Esophagus (tissue), 2 donors: ENCODE results near the gene LRRC7. TPM values are rescaled to one million over a fixed set of nuclear protein-coding genes. Genes with fewer than 3 reads are reported as not detected.

Source experiments
- H3K27ac ChIP-seq, 2 donors: one replicate each; pipeline ENCODE4 v1.5.1; 2013; ENCODE audit warnings: low read depth in 2 of 2, mild to moderate bottlenecking in 2 of 2, inconsistent platforms in 1 of 2, low read length in 1 of 2, moderate library complexity in 1 of 2
- H3K27me3 ChIP-seq, 2 donors: one replicate each; pipeline ENCODE4 v1.6.1; 2013; ENCODE audit warnings: low read length in 2 of 2, control low read depth in 1 of 2, mild to moderate bottlenecking in 1 of 2; ENCODE audit not compliant: insufficient read depth in 2 of 2, control insufficient read depth in 1 of 2
- H3K36me3 ChIP-seq, 2 donors: one replicate each; pipeline ENCODE4 v1.6.1; 2013; ENCODE audit warnings: low read length in 1 of 2; ENCODE audit not compliant: control insufficient read depth in 2 of 2, insufficient read depth in 2 of 2
- H3K4me1 ChIP-seq, 2 donors: one replicate each; pipeline ENCODE4 v1.6.1; 2013; ENCODE audit warnings: low read length in 1 of 2; ENCODE audit not compliant: control insufficient read depth in 2 of 2, insufficient read depth in 2 of 2
- H3K4me3 ChIP-seq, 2 donors: one replicate each; pipeline ENCODE4 v1.5.1; 2013; ENCODE audit warnings: low read length in 2 of 2, mild to moderate bottlenecking in 2 of 2, low read depth in 1 of 2, moderate library complexity in 1 of 2
- H3K9me3 ChIP-seq, 2 donors: one replicate each; pipeline ENCODE4 v1.6.1; 2013; ENCODE audit warnings: mild to moderate bottlenecking in 2 of 2, low read depth in 1 of 2, low read length in 1 of 2, moderate library complexity in 1 of 2; ENCODE audit not compliant: control insufficient read depth in 2 of 2, insufficient read depth in 1 of 2
- WGBS, 2 donors: extraction: QIAGEN DNeasy Blood & Tissue Kit; methylation state at CpG; one replicate each; pipeline ENCODE4 v1.1.7; 2013; 5-methylcytosine and 5-hydroxymethylcytosine counted together
- polyA plus RNA-seq, 2 donors: library from polyadenylated mRNA; stranded (reverse); fragments of 200-250 nt; gene quantifications; one replicate each; pipeline ENCODE4 v1.2.3, GENCODE V29; 2013
- donor health status: healthy with polysubstance abuse.
- donor health status: Bipolar disorder and iron deficiency.

The LRRC7 gene
- polyA plus RNA-seq, 2 donors: 0.07 to 0.12 TPM

DNA sequence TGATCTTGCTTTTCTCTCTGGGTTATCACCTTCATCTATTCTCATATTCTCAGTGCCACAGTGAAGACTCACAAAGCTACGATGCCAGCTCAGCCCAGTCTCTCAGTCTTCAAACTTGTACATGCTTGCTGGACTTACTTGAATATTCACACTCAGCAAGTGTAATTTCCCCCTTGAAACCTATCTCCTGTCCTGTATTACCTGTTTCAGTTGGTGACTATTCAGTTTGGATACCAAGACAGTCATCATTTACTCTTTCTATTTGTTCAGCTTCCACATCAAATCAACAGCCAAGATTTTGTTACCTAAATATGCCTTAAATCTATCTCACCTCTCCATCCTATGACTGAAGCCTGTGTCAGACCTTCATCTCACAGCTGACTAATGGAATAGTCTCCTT is 209.7 kb downstream of the LRRC7 start:
- no peaks in the 10 kb centered on the region for H3K9me3 ChIP-seq
- H3K4me3 ChIP-seq: no peak overlapping the region
- no peaks in the 10 kb centered on the region for H3K36me3 ChIP-seq
- 54 to 70% methylated on average over 1 of the region's 1 CpG for WGBS, 2 donors
- no peaks in the 10 kb centered on the region for H3K4me1 ChIP-seq
- no peak overlapping the region for H3K27ac ChIP-seq
- H3K27me3 ChIP-seq: no peaks in the 10 kb centered on the region

DNA sequence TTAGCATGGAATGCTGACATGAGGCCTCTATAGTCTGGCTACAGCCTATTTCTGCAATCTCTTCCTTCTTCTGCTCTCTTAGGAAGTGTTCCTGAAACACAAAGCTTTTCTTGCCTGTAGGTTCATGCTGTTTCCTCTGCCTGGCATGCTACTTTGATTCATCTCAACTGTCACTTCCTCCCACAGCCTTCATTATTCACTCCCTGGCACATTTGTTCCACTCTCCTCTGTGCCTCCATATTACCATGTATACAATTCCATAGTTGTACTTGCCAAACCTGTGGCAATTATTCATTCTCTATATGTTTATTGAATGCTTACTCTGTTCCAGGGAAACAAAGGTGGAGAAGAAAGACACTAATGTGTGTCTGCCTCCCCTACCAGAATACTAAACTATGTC is 210.2 kb downstream of the LRRC7 start:
- no peaks in the 10 kb centered on the region for H3K4me1 ChIP-seq
- H3K4me3 ChIP-seq: no peak overlapping the region
- H3K36me3 ChIP-seq: no peaks in the 10 kb centered on the region
- no peak overlapping the region for H3K27ac ChIP-seq
- no peaks in the 10 kb centered on the region for H3K27me3 ChIP-seq
- no peaks in the 10 kb centered on the region for H3K9me3 ChIP-seq

DNA sequence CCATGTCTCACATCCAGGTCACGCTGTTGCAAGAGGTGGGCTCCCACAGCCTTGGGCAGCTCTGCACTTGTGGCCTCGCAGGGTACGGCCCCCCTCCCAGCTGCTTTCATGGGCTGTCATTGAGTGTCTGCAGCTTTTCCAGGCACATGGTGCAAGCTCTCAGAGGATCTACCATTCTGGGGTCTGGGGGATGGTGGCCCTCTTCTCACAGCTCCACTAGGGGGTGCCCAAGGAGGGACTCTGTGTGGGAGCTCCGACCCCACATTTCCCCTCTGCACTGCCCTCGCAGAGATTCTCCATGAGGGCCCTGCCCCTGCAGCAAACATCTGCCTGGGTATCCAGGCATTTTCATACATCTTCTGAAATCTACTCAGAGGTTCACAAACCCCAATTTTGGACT is 219.4 kb downstream of the LRRC7 start:
- no peak overlapping the region for H3K27ac ChIP-seq
- no peaks in the 10 kb centered on the region for H3K9me3 ChIP-seq
- H3K36me3 ChIP-seq: no peaks in the 10 kb centered on the region
- WGBS, 2 donors: 62 to 81% methylated on average over 5 of the region's 5 CpGs
- no peak overlapping the region for H3K4me3 ChIP-seq
- H3K27me3 ChIP-seq: no peaks in the 10 kb centered on the region
- H3K4me1 ChIP-seq: no peaks in the 10 kb centered on the region

DNA sequence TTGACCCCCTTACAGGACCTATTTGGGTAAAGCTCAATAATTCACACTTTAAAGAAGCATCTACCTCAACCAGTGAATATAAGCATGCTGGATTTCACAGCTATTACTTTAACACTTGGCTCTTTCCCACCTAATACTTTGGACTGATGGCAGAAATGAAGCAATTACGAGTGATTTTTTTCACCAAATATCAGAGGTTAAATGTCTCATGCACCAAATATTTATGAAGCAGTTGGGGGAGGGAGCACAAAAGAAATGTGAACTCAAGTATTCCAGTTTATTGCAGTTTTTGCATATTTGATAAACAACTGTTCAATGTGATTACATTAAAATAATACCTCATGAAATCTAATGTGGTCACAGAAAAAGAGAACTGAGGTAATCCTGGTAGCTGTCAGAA is 223.6 kb downstream of the LRRC7 start:
- no peak overlapping the region for H3K4me3 ChIP-seq
- no peaks in the 10 kb centered on the region for H3K9me3 ChIP-seq
- H3K36me3 ChIP-seq: no peaks in the 10 kb centered on the region
- no peaks in the 10 kb centered on the region for H3K27me3 ChIP-seq
- 53 to 57% methylated on average over 1 of the region's 1 CpG for WGBS, 2 donors
- H3K27ac ChIP-seq: no peak overlapping the region
- no peaks in the 10 kb centered on the region for H3K4me1 ChIP-seq

DNA sequence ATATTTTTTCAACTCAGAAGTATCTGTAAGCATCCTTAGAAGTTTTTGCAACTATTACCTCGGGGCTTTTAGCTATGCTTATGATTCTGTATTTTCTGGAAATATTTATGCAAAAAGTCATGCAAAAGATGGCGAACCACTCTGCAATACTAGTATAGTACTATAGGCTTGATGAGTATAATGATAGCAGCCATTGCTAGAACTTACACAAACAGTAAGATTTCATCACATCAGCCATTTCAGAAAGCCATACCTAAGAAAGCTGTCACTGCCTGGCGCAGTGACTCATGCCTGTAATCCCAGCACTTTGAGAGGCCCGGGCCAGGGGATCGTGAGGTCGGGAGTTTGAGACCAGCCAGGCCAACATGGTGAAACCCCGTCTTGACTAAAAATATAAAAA is 227.1 kb downstream of the LRRC7 start:
- Histone ChIP-seq H3K4me1 (no peaks in the 10 kb centered on the region), H3K27ac (no peak overlapping the region), H3K4me3 (no peak overlapping the region), H3K27me3 (no peaks in the 10 kb centered on the region), H3K36me3 (no peaks in the 10 kb centered on the region), H3K9me3 (no peaks in the 10 kb centered on the region)
- WGBS, 2 donors: 86 to 87% methylated on average over 7 of the region's 7 CpGs

DNA sequence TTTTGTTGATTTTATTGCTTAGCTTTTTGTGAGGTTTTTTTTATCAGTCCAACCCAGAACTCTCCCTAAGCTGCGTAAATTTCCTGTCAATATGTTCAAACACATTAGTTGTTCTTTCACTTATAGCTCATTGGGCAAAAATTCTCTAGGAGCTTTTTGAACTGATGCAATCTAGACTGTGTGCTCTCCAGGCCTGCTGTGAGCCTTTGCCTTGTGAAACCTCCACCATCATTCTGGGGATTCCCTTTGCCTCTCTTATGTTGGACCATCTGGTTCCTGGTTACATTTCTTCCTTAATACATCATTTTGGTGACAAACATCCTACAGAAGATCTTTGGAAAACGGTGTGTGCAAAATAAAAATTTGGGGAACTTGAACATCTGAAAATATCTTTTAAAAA is 247.2 kb downstream of the LRRC7 start:
- H3K4me3 ChIP-seq: no peak overlapping the region
- 55 to 62% methylated on average over 2 of the region's 2 CpGs for WGBS, 2 donors
- H3K27ac ChIP-seq: no peak overlapping the region
- H3K4me1 ChIP-seq: no peaks in the 10 kb centered on the region
- no peaks in the 10 kb centered on the region for H3K9me3 ChIP-seq
- H3K36me3 ChIP-seq: no peaks in the 10 kb centered on the region
- no peaks in the 10 kb centered on the region for H3K27me3 ChIP-seq

DNA sequence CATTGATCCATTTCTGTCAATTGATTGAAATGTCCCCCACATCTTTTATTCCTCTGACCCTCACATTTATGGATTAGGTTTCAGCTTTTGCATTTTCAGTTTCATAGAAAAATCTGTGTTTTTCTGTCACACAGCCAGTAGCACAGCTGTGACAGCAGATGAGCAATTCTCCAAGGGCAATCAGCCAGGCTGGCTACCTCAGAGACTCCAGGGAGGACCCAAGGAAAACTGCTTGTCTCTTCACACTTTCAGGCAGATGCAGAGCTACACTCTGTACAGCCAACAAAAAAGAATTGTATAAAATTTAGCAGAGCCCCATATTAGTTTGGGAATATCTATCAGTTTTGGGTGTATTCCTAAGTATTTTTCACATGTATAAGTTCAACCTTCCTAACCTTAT is 257.2 kb downstream of the LRRC7 start:
- no peaks in the 10 kb centered on the region for H3K36me3 ChIP-seq
- no peak overlapping the region for H3K4me3 ChIP-seq
- H3K27me3 ChIP-seq: no peaks in the 10 kb centered on the region
- no peaks in the 10 kb centered on the region for H3K4me1 ChIP-seq
- no peak overlapping the region for H3K27ac ChIP-seq
- H3K9me3 ChIP-seq: no peaks in the 10 kb centered on the region

DNA sequence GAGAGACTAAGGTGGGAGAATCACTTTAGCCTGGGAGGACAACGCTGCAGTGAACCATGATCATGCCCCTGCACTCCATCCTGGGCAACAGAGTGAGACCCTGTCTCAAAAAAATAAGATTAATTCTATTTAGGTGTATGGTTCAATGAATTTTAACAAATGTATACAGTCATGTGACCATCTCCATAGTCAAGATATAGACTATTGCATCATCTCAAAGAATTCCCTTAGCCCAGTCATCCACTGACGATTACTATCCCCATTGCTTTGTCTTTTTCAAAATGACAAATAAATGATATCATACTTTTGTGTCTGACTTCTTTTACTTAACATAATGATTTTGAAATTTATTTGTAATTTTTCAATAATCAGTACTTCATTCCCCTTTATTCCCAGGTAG is 260.0 kb downstream of the LRRC7 start:
- H3K4me1 ChIP-seq: no peaks in the 10 kb centered on the region
- WGBS, 2 donors: 85 to 86% methylated on average over 2 of the region's 2 CpGs

DNA sequence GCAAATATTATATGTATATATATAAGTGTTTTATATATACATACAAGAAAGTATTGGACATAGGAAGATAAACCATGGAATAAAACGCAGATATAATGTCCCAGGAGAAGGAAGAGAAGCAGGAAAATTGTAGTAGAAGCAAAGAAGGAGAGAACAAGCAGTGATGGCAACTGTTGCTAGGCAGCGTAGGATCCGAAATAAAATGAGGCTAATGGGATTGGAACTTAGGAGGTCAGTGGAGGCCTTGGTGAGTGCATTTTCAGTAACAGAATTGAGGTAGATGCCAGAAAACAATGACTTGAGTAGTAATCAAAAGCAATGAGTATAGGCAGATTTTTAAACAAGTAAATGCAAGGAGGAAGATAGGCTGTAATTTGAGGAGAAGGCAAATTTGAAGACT is 265.8 kb downstream of the LRRC7 start:
- 82% methylated on average over 3 of the region's 3 CpGs for WGBS, 2 donors
- Histone ChIP-seq H3K4me3 (no peak overlapping the region), H3K4me1 (no peaks in the 10 kb centered on the region)

More for the DNA sequence above, 260.0 kb downstream of the LRRC7 start:
- Histone ChIP-seq H3K9me3 (no peaks in the 10 kb centered on the region), H3K27me3 (no peaks in the 10 kb centered on the region), H3K27ac (no peak overlapping the region), H3K4me3 (no peak overlapping the region), H3K36me3 (no peaks in the 10 kb centered on the region)

DNA sequence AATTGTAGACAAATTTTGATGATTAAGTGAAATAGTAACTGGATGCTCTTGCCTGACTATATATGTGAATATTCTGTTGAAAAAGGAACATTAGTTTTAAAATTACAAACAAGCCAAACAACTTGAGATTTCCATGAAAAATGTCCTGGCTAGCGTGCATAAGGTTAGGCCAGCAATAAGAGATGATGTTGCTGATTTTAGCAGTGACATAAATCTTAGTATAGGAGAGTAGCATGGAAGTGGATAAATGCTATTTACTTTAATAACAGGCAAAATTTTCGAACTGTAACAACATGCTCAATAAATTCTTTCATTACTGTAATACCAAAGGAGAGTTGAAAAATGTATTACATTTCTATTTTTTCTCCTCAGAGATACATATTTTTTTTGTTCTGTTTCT is 266.6 kb downstream of the LRRC7 start:
- Histone ChIP-seq H3K4me1 (no peaks in the 10 kb centered on the region), H3K27ac (no peak overlapping the region), H3K9me3 (no peaks in the 10 kb centered on the region), H3K4me3 (no peak overlapping the region), H3K36me3 (no peaks in the 10 kb centered on the region), H3K27me3 (no peaks in the 10 kb centered on the region)
- 59 to 69% methylated on average over 2 of the region's 2 CpGs for WGBS, 2 donors

More for the DNA sequence above, 265.8 kb downstream of the LRRC7 start:
- no peaks in the 10 kb centered on the region for H3K36me3 ChIP-seq
- H3K9me3 ChIP-seq: no peaks in the 10 kb centered on the region
- H3K27ac ChIP-seq: no peak overlapping the region
- no peaks in the 10 kb centered on the region for H3K27me3 ChIP-seq
